Measurements from ENCODE around the gene GNL2.
A peak's percentile ranks its signal among the peaks of the same experiment; 100 is the strongest.
"Not testable (repeated sequence)": the region's sequence is repeated elsewhere in the genome, so short reads cannot be mapped to it uniquely, and the experiment has no call there.

GNL2 gene

DNA sequence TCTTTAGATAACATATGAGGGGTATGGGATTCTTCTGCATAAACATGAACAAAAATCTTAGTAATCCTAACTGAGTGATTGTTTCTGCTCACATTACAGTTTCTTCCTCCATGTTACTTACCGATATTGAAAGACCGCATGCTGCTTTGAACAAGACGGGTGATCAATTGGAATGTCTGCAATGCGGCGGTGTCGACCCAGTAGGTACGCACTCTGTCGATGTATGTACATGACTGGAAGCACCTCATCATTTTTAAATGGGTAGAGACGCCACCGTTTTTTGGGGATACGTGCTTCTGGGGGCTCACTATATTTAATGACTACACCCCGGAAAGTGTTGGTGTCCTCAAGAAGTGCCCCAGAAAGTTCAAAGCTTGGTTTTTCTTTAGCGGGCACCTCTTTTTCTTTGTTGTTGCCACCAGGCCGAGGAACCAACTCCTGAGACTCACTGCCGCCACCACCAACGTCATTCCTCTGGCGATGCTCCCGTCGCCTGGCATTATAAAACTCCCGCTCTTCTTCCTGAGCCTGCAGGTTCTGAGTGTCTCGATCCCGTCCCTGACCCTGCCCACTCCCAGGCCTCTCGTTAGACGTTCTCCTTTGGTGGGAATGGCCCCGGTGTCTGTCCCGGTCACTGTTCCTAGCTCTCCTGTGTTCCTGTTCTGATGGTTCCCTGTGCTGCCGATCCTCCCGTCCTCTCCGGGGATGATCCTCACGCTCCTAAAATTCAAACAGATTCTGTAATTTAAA, 55.5 kb downstream of the GNL2 start:
- peaks cover 31% of the 10 kb centered on the region for H3K36me3 ChIP-seq (replicated peaks)

DNA sequence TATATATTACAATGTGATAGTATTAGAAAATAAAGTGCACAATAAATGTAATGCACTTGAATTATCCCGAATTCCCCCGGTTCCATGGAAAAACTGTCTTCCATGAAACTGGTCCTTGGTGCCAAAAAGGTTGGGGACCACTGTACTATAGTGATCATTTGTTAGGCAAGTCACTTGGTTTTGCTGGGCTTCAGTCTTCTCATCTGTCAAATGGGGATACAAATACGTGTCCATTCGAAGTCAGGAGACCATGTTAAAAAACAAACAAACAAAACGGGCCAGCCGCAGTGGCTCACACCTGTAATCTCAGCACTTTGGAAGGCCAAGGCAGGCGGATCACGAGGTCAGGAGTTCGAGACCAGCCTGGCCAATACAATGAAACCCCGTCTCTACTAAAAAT, 56.6 kb downstream of the GNL2 start:
- in situ Hi-C loops (cut with HindIII; ENCODE audit: low pct_ligation_motif_present, low sequenced_read_pairs); H3K27me3 ChIP-seq (replicated peaks); DNase-seq; H3K4me3 ChIP-seq (ENCODE audit: low read depth, low read length); H3K27ac ChIP-seq: not testable (repeated sequence)
- peaks cover 31% of the 10 kb centered on the region for H3K36me3 ChIP-seq (replicated peaks)

More for the DNA sequence above, 55.5 kb downstream of the GNL2 start:
- H3K27me3 ChIP-seq (replicated peaks), result no peaks in the 10 kb centered on the region
- in situ Hi-C loops (cut with HindIII; ENCODE audit: low pct_ligation_motif_present, low sequenced_read_pairs), result no loop called here
- H3K27ac ChIP-seq, result no peak overlapping the region
- DNase-seq, result no peak
- H3K4me3 ChIP-seq (ENCODE audit: low read depth, low read length), result no peak overlapping the region
- TF ChIP-seq, protein P1, sequence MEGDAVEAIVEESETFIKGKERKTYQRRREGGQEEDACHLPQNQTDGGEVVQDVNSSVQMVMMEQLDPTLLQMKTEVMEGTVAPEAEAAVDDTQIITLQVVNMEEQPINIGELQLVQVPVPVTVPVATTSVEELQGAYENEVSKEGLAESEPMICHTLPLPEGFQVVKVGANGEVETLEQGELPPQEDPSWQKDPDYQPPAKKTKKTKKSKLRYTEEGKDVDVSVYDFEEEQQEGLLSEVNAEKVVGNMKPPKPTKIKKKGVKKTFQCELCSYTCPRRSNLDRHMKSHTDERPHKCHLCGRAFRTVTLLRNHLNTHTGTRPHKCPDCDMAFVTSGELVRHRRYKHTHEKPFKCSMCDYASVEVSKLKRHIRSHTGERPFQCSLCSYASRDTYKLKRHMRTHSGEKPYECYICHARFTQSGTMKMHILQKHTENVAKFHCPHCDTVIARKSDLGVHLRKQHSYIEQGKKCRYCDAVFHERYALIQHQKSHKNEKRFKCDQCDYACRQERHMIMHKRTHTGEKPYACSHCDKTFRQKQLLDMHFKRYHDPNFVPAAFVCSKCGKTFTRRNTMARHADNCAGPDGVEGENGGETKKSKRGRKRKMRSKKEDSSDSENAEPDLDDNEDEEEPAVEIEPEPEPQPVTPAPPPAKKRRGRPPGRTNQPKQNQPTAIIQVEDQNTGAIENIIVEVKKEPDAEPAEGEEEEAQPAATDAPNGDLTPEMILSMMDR (IDR thresholded peaks at IDR 0.05; ENCODE audit: low read depth, low read length, missing control alignments), result no peak

DNA sequence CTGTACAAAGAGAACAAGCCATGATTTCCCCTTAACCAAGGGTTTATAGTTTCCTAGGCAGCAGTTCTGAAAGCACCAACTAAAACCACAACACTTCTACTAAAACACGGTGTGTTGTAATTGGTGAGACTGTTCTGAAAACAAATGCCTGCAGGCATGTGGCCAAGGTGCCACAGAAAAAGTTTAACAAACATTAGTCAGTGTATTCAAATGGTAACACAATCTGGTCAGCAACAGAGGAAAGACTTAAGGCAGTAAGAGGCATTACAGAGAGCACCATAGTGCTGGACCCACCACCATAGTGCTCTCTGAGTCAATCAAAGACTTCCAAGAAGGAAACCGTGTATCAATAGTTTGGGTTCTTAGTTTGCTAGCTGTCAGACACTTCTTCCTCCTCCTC, 58.4 kb downstream of the GNL2 start:
- peak; percentile 39 for DNase-seq
- Histone ChIP-seq H3K27ac (no peak overlapping the region), H3K36me3 (replicated peaks) (peaks cover 29% of the 10 kb centered on the region), H3K4me3 (ENCODE audit: low read depth, low read length) (no peak overlapping the region), H3K27me3 (replicated peaks) (no peaks in the 10 kb centered on the region)
- in situ Hi-C loops (cut with HindIII; ENCODE audit: low pct_ligation_motif_present, low sequenced_read_pairs), result no loop called here
- TF ChIP-seq, protein P1 (IDR thresholded peaks at IDR 0.05; ENCODE audit: low read depth, low read length, missing control alignments), result no peak

DNA sequence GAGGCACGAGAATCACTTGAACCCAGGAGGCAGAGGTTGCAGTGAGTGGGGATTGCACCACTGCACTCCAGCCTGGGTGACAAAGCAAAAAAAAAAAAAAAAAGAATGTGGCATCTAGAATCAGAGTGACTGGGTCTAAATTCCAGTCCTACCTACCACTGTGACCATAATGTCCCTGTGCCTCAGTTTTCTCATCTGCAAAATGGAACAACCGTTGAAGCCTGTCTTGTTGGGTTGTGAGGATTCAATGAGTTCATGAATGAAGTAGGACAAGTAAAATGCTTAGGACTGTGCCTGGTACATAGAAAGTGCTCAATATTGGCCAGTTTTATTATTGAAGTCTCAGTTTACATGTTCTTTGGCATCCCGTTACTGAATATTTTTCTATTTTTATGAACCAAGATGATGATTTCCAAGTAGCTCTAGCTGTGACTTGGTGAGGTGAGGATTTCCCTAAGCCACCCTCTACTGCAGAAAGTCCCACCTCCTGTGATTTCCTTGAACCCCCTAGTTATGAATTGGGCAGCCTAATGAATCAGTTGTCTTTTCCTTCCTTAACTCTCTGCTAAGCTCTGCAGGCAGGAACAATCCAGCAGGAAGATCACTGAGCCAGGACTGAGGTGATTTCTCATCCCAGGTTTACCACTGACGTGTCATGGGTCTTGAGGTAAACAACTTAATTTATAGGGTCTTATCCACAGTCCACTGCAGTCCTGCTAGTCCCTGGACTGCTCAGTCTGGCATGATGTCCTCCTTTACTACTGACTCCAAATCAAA, 62.2 kb downstream of the GNL2 start:
- no peak for DNase-seq
- Histone ChIP-seq H3K36me3 (replicated peaks) (peaks cover 13% of the 10 kb centered on the region), H3K27me3 (replicated peaks) (no peaks in the 10 kb centered on the region), H3K27ac (no peak overlapping the region), H3K4me3 (ENCODE audit: low read depth, low read length) (no peak overlapping the region)
- in situ Hi-C loops (cut with HindIII; ENCODE audit: low pct_ligation_motif_present, low sequenced_read_pairs), result no loop called here
- TF ChIP-seq, protein P1 (IDR thresholded peaks at IDR 0.05; ENCODE audit: low read depth, low read length, missing control alignments), result no peak

DNA sequence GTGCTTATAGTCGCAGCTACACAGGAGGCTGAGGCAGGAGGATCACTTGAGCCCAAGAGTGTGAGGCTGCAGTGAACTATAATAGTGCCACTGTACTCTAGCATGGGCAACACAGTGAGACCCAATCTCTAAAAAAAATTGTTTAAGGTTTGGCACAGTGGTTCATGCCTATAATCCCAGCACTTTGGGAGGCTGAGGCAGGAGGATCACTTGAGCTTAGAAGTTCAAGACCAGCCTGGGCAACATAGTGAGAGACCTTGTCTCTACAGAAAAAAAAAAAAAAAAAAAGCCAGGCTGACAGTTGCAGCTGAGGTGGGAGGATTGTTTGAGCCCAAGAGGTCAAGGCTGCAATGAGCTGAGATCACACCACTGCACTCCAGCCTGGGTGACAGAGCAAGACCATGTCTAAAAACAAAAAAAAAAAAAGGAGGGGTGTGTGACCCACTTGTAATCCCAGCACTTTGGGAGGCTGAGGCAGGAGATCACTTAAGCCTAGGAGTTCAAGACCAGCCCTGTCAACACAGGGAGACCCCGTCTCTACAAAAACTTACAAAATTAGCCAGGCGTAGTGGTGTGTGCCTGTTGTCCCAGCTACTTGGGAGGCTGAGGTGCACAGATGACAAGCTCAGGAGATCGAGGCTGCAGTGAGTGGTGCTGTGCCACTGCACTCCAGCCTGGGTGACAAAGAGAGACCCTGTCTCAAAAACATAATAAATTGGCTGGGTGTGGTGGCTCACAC, 63.1 kb downstream of the GNL2 start:
- H3K27ac ChIP-seq; H3K36me3 ChIP-seq (replicated peaks); in situ Hi-C loops (cut with HindIII; ENCODE audit: low pct_ligation_motif_present, low sequenced_read_pairs); H3K27me3 ChIP-seq (replicated peaks); H3K4me3 ChIP-seq (ENCODE audit: low read depth, low read length); DNase-seq: not testable (repeated sequence)

DNA sequence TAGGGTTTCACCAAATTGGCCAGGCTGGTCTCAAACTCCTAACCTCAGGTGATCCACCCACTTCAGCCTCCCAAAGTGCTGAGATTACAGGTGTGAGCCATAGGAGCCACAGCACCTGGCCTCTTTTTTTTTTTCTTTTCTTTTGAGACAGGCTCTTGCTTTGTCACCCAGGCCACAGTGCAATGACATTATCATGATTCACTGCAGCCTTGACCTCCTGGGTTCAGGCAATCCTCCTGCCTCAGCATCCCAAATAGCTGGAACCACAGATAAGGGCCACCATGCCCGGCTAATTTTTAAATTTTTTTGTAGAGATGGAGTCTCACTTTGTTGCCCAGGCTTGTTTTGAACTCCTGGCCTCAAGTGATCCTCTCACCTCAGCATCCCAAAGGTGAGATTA, 65.8 kb downstream of the GNL2 start:
- H3K27ac ChIP-seq; H3K36me3 ChIP-seq (replicated peaks); H3K4me3 ChIP-seq (ENCODE audit: low read depth, low read length); H3K27me3 ChIP-seq (replicated peaks); in situ Hi-C loops (cut with HindIII; ENCODE audit: low pct_ligation_motif_present, low sequenced_read_pairs); DNase-seq: not testable (repeated sequence)

DNA sequence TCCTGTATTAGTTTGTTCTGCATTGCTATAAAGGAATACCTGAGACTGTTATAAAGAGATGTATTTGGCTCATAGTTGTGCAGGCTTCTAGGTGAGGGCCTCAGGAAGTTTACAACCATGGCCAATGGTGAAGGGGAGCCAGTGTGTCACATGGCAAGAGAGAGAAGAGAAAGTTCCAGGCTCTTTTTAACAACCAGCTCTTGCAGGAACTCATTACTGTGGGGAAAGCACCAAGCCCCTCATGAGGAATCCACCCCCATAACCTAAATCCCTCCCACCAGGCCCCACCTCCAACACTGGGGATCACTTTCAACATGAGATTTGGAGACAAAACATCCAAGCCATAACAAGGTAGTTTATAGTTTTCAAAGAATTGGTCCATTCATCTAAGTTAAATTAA, 76.1 kb downstream of the GNL2 start:
- H3K27ac ChIP-seq, result no peak overlapping the region
- TF ChIP-seq, protein P1 (IDR thresholded peaks at IDR 0.05; ENCODE audit: low read depth, low read length, missing control alignments), result no peak
- H3K27me3 ChIP-seq (replicated peaks), result no peaks in the 10 kb centered on the region
- no peak overlapping the region for H3K4me3 ChIP-seq (ENCODE audit: low read depth, low read length)
- no peaks in the 10 kb centered on the region for H3K36me3 ChIP-seq (replicated peaks)
- in situ Hi-C loops (cut with HindIII; ENCODE audit: low pct_ligation_motif_present, low sequenced_read_pairs), result no loop called here
- DNase-seq, result no peak

DNA sequence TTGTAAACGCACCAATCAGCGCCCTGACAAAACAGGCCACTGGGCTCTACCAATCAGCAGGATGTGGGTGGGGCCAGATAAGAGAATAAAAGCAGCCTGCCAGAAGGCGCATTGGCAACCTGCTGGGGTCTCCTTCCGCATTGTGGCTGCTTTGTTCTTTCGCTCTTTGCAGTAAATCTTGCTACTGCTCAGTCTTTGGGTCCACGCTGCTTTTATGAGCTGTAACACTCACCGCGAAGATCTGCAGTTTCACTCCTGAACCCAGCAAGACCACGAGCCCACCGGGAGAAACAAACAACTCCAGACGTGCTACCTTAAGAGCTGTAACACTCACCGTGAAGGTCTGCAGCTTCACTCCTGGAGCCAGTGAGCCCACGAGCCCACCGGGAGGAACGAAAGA, 76.8 kb downstream of the GNL2 start:
- in situ Hi-C loops (cut with HindIII; ENCODE audit: low pct_ligation_motif_present, low sequenced_read_pairs); H3K27me3 ChIP-seq (replicated peaks); H3K27ac ChIP-seq; DNase-seq; H3K36me3 ChIP-seq (replicated peaks); H3K4me3 ChIP-seq (ENCODE audit: low read depth, low read length): not testable (repeated sequence)

DNA sequence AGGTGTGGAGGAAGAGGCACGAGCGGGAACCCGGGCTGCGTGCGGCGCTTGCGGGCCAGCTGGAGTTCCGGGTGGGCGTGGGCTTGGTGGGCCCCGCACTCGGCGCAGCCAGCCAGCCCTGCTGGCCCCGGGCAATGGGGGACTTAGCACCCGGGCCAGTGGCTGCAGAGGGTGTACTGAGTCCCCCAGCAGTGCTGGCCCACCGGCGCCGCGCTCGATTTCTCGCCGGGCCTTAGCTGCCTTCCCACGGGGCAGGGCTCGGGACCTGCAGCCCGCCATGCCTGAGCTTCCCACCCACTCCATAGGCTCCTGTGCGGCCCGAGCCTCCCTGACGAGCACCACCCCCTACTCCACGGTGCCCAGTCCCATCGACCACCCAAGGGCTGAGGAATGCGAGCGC, 77.5 kb downstream of the GNL2 start:
- H3K4me3 ChIP-seq (ENCODE audit: low read depth, low read length); H3K27me3 ChIP-seq (replicated peaks); H3K27ac ChIP-seq; in situ Hi-C loops (cut with HindIII; ENCODE audit: low pct_ligation_motif_present, low sequenced_read_pairs); H3K36me3 ChIP-seq (replicated peaks); DNase-seq: not testable (repeated sequence)

Data from brain microvascular endothelial cell (primary cell).